ENCODE results near the gene SART3. TPM values are rescaled to one million over a fixed set of nuclear protein-coding genes. Genes with fewer than 3 reads are reported as not detected.

Gene SART3
- total and polyA plus RNA-seq, 10 of the 15 experiments (the other 5 are each of a cell fraction or from before 2014, with no cell fraction given): 8.8 to 179 (median 54.9) TPM

- H3K36me3 ChIP-seq (ENCODE audit: control insufficient read depth in 2 of 2, insufficient read depth in 2 of 2, low read length in 1 of 2): no peaks in the 10 kb centered on the region
- RAD21 ChIA-PET (ENCODE audit: unreplicated experiment): no interaction called here
- no peak overlapping the region for H2AFZ ChIP-seq (ENCODE audit: control insufficient read depth, low read depth, low read length)
- no peaks in the 10 kb centered on the region for H3K79me2 ChIP-seq (ENCODE audit: control insufficient read depth, insufficient read depth, low read length)
- no peak for ATAC-seq
- WGBS (ENCODE audit: insufficient coverage, insufficient replicate concordance, low lambda C conversion rate, missing lambda C conversion rate): 22% methylated on average over 2 of the region's 2 CpGs
- POLR2A ChIA-PET: no interaction called here
- CTCF ChIA-PET: interaction anchor here (0.6 to 1.3 kb wide), 6 partner anchors 10 to 571 kb away, joined by 3 to 5 read pairs (median 3); no protein-coding TSS in a partner anchor
- SMC1A ChIA-PET (ENCODE audit: uncharacterized antibody, unreplicated experiment): no interaction called here
- no peak overlapping the region for H3K4me2 ChIP-seq (ENCODE audit: control insufficient read depth, insufficient read depth)
- no peak for TF ChIP-seq YBX1 (IDR thresholded peaks at IDR 0.05)
- TF ChIP-seq BCLAF1 (IDR thresholded peaks at IDR 0.05): no peak
- no peak for TF ChIP-seq CREB1 (IDR thresholded peaks at IDR 0.05; ENCODE audit: low read depth)
- no peak for TF ChIP-seq YY1 (IDR thresholded peaks at IDR 0.05; ENCODE audit: low read depth, low read length)
- TF ChIP-seq EED (IDR thresholded peaks at IDR 0.05; ENCODE audit: low read depth): no peak
- no peak overlapping the region for H3K9ac ChIP-seq (ENCODE audit: control insufficient read depth, insufficient read depth, low read length)
- H3K4me1 ChIP-seq (ENCODE audit: control insufficient read depth, insufficient read depth, low read length): no peaks in the 10 kb centered on the region
- H3K27ac ChIP-seq (ENCODE audit: control insufficient read depth, insufficient read depth): no peak overlapping the region
- H3K27me3 ChIP-seq (replicated peaks in 1 of 2; ENCODE audit: control insufficient read depth in 2 of 2, insufficient read depth in 2 of 2, low read length in 1 of 2): no peaks in the 10 kb centered on the region
- FAIRE-seq: no peak
- H3K4me3 ChIP-seq: no peak overlapping the region
- DNase-seq (ENCODE audit: low read depth, low spot score): no peak
- intact Hi-C loops (cut with micrococcal nuclease; ENCODE audit: unreplicated experiment) (no loop called here), in situ Hi-C loops (cut with MboI) (no loop called here)
- BruUV-seq (replicated peaks): no TSS peak
- no peaks in the 10 kb centered on the region for H4K20me1 ChIP-seq (ENCODE audit: control insufficient read depth, insufficient read depth)
- H3K9me3 ChIP-seq (replicated peaks; ENCODE audit: control insufficient read depth, insufficient read depth, low read length): no peaks in the 10 kb centered on the region; the same call in 2 of the 3 replicates
Measured at GRCh38 chr12:108484431-108484830, 76.5 kb downstream of the SART3 start.

All from GM12878 (cell line).